Fibroblast of villous mesenchyme (primary cell): ENCODE results near the gene C17orf75. TPM values are rescaled to one million over a fixed set of nuclear protein-coding genes. Genes with fewer than 3 reads are reported as not detected.

ENCODE experiments used
- DNase-seq: peaks from one replicate; pipeline ENCODE4 v3.0.0-alpha.2; 2010; ENCODE audit warnings: low read depth
- H3K4me3 ChIP-seq: 2 replicates; pipeline ENCODE4 v1.5.1; 2011; ENCODE audit warnings: low read depth, mild to moderate bottlenecking, low read length
- total RNA-seq: library from RNA; depleted of rRNA; stranded (reverse); fragments of >200 nt; gene quantifications from 2 replicates; pipeline ENCODE4 v1.2.3, GENCODE V29; 2012
- TF ChIP-seq, protein P1 (sequence below): IDR thresholded peaks from 2 replicates; pipeline ENCODE4 v1.5.1; 2012; ENCODE audit warnings: low read depth, mild to moderate bottlenecking, low read length; ENCODE audit not compliant: insufficient read depth

The C17orf75 gene
- total RNA-seq, 1 donor: 18.6 TPM

DNA sequence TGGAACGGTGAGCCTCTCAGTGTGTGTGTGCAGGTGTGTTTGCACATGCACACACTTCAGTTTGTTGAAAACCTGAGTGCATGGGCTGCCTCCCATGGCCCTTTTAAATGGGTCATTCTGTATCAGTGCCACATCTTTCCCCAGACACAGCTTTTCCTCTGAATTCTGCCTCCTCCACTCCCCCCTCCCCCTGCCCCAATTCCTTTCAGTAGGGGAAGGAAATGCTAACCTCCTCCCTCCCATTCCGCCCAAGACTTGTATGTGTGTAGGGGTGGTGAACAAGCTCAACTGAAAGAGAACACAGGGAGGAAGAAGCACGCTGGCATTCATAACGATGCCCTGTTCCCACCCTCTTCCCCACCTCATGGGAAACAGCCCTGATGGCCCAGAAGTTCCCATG is 34.3 kb downstream of the C17orf75 start:
- no peak overlapping the region for H3K4me3 ChIP-seq
- TF ChIP-seq, protein P1, sequence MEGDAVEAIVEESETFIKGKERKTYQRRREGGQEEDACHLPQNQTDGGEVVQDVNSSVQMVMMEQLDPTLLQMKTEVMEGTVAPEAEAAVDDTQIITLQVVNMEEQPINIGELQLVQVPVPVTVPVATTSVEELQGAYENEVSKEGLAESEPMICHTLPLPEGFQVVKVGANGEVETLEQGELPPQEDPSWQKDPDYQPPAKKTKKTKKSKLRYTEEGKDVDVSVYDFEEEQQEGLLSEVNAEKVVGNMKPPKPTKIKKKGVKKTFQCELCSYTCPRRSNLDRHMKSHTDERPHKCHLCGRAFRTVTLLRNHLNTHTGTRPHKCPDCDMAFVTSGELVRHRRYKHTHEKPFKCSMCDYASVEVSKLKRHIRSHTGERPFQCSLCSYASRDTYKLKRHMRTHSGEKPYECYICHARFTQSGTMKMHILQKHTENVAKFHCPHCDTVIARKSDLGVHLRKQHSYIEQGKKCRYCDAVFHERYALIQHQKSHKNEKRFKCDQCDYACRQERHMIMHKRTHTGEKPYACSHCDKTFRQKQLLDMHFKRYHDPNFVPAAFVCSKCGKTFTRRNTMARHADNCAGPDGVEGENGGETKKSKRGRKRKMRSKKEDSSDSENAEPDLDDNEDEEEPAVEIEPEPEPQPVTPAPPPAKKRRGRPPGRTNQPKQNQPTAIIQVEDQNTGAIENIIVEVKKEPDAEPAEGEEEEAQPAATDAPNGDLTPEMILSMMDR: no peak
- DNase-seq: no peak

DNA sequence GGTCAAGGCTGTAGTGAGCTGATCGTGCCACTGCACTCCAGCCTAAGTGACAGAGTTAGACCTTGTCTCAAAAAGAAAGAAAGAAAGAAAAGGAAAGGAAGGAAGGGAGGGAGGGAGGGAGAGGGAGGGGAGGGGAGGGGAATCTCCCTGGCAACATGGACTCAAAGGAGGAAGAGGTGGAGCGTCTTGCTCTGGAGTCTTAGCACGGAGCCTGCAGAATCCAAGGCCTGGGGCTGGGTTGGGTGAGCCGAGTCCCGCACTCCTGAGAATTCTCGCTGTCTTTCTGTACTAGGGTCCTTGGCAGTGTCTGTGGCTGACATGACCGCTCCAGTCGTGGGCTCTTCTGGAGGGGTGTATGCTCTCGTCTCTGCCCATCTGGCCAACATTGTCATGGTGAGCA is 36.9 kb downstream of the C17orf75 start:
- TF ChIP-seq, protein P1: no peak

DNA sequence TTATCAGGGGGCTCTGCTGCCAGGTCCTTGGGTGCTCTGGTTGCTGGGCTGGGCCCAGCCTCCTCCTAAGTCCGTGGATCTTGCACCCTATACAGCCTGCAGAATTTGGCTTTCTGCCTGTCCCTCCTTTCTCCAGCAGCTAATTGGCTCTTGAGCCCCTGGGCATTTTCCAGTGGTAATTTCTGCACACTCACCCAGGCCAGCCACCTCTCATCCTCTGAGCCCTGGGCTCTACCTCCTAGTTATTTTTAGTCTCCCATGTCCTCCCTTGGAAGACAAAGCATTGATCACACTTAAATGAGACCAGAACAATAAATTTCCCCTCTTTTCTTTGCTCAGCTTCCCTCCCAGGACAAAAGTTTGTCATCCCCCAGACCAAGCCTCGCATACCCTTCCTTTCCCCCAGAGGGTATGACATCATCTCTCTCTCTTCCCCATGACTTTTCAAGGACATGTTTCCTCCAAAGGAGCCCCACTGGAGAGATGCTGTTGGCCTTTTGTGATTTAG is 38.1 kb downstream of the C17orf75 start:
- DNase-seq: no peak
- TF ChIP-seq, protein P1: no peak
- no peak overlapping the region for H3K4me3 ChIP-seq

More for the DNA sequence above, 36.9 kb downstream of the C17orf75 start:
- DNase-seq: no peak
- no peak overlapping the region for H3K4me3 ChIP-seq

DNA sequence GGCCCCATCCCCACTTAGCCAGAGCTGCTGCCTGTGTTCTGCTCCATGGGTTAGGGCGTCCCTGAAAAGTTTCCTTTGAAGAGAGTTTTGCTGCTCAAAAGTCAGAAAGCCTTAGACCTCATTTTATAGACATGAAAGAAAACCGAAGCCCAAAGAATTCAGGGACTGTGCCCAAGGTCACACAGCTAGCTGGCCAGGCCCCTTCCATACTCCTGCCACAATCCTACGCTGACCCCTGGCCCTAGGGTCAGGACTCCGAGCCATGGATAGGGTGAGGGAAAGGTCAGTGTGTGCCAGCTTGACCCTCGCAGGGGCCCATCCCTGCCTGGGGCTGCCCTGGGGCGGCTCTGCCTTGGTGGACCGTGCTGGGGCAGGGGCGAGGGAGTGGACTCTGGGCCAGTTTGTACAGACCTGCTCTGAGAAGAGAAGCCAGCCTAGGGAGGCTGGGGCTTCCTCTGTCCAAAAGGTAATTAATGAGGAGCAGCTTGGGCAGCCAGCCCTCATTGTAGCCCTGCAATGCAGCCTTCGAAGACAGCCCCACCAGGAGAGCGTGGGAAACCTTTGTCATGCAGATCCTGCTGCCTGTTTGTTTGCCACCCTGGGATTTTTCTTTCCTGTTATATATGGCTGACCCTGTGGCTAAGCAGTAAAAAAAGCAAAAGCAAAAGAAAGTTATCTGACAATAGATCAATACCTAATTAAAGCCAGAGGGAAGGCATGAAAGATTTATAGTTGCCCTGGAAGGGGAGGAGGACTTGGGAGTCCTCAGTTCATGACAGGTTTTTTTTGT is 38.9 kb downstream of the C17orf75 start:
- TF ChIP-seq, protein P1: no peak
- DNase-seq: no peak

DNA sequence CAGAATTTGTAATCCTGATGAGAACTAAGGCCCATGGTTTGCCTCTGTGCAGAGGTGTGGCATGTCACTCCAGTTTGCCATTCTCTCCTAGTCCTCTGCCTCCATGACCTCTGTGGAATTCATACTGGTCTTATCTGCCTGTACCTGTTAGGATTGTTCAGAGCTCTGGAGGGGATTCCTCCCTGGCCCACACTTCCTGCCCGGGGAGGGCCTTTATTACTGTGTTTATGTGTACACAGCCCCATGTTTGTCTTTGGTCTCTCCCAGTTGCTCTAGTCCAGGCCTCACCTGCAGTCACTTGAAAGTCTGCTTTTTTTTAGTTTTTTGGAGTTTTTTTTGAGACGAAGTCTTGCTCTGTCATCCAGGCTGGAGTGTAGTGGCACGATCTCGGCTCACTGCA is 39.9 kb downstream of the C17orf75 start:
- DNase-seq: no peak
- TF ChIP-seq, protein P1: no peak
- no peak overlapping the region for H3K4me3 ChIP-seq

More for the DNA sequence above, 38.9 kb downstream of the C17orf75 start:
- no peak overlapping the region for H3K4me3 ChIP-seq

DNA sequence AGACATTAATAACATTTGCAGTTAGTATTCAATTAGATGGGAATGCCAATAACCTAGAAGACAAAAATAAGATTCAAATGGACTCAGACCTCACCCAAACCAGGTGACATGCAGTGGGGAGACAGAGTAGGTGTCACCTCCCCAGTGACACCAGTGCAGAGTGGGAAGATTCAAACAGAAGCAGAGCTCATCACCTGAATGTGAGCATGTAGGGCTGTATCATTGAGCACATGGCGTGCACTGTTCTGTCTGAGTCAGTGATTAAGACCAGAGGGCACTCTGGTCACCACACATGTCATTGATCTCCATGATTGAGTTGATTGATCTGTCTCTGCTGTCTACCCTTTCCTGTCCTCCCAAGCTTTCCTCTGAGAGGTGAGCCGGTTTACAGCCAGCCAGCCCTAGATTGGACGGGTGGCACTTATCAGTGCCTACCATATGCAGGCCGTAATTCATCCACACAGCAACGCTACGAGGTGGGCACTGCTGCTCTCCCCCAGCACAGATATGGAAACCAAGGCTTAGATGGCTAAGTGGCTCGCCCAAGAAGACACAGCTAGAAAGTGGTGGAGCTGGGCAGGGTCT is 42.3 kb downstream of the C17orf75 start:
- TF ChIP-seq, protein P1: no peak
- DNase-seq: no peak
- no peak overlapping the region for H3K4me3 ChIP-seq
